GM21360 (cell line): Measurements from ENCODE around the gene CMTM8.

ENCODE experiments used
- ATAC-seq: cut with Tn5 transposase; IDR thresholded peaks from one replicate; pipeline ENCODE4 v1.9.1; 2021; ENCODE audit warnings: mild to moderate bottlenecking, moderate library complexity; ENCODE audit not compliant: unreplicated experiment

CMTM8 gene

GRCh38 chr3:32276279-32276841, 37.9 kb downstream of the CMTM8 start:
- ATAC-seq: no peak

GRCh38 chr3:32278714-32279113, 40.2 kb downstream of the CMTM8 start:
- ATAC-seq: no peak

GRCh38 chr3:32280262-32280910, 41.9 kb downstream of the CMTM8 start:
- ATAC-seq: no peak

GRCh38 chr3:32281570-32282106, 43.2 kb downstream of the CMTM8 start:
- no peak for ATAC-seq

- no peak for ATAC-seq
These were observed 44.2 kb downstream of the CMTM8 start for GRCh38 chr3:32282578-32283154.

- ATAC-seq: no peak
These were observed 44.8 kb downstream of the CMTM8 start for GRCh38 chr3:32283304-32283703.

GRCh38 chr3:32284443-32285212, 46.1 kb downstream of the CMTM8 start:
- ATAC-seq: no peak

GRCh38 chr3:32285891-32286290, 47.4 kb downstream of the CMTM8 start:
- no peak for ATAC-seq

GRCh38 chr3:32288819-32289218, 50.3 kb downstream of the CMTM8 start:
- no peak for ATAC-seq

- no peak for ATAC-seq
These were observed 52.1 kb downstream of the CMTM8 start for GRCh38 chr3:32290619-32291018.

GRCh38 chr3:32292085-32292796, 53.8 kb downstream of the CMTM8 start:
- no peak for ATAC-seq

- ATAC-seq: no peak
These were observed 55.4 kb downstream of the CMTM8 start for GRCh38 chr3:32293903-32294302.

- ATAC-seq: no peak
These were observed 58.0 kb downstream of the CMTM8 start for GRCh38 chr3:32296251-32297204.

GRCh38 chr3:32297366-32297765, 58.9 kb downstream of the CMTM8 start:
- ATAC-seq: no peak

GRCh38 chr3:32301426-32301825, 62.9 kb downstream of the CMTM8 start:
- ATAC-seq: no peak

GRCh38 chr3:32302601-32303398, 64.3 kb downstream of the CMTM8 start:
- no peak for ATAC-seq

- no peak for ATAC-seq
These were observed 64.9 kb downstream of the CMTM8 start for GRCh38 chr3:32303399-32303747.

GRCh38 chr3:32303977-32304881, 65.7 kb downstream of the CMTM8 start:
- no peak for ATAC-seq
